Right lung (tissue), 5 donors: Measurements from ENCODE around the gene CSPG4. TPM values are rescaled to one million over a fixed set of nuclear protein-coding genes. Genes with fewer than 3 reads are reported as not detected.

Experiments
- DNase-seq, 2 donors: peaks; one replicate each; pipeline ENCODE4 v3.0.0-alpha.2; 2013
- polyA plus RNA-seq, 5 donors: library from polyadenylated mRNA; unstranded; fragments of 120-200 nt; gene quantifications; one replicate each; pipeline versions ENCODE4 v1.2.1 to v1.2.3, GENCODE V29; 2013; ENCODE audit warnings: inconsistent platforms in 1 of 5, low replicate concordance in 1 of 5; ENCODE audit not compliant: insufficient read length in 5 of 5, insufficient read depth in 1 of 5

Gene CSPG4
- polyA plus RNA-seq, 5 donors, result 12.0 to 38.6 (median 22.6) TPM

DNA sequence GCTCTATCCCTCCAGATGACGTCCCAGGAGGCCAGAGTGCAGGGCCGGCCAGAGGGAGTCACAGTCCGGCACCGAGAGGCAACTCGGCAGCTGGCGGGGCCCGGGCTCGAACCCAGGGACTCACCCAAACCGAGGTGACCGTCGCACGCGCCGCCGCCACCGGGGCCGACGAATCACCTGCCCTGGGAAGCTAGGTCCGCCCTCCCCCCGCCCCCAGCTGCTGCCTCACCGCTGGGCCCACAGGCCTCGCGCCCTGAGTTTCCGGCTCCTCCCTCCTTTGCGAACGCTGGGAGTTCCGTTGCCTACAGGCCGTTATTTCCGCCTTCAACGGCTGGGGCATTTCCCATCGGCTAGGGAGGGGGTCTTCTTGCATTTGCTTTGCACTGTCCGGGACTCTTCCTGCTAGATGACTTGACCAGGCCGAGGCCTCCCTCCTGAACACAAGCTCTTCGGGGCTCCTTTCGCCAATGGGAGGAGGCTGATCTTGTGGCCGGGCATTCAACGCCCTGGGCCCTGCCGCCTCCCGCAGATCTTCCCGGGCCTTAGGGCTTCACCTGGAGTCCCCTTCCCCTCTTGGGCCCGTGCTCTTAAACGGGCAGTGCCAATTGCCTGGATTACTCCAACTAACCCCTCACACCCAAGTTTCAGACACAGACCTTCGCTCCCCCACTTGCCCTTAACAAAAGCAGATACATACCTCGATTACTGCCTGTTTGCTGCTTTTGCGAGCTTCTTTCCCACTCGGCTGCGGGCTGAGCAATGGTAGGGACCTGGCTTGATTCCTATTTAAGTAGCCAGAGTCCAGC is 86.9 kb downstream of the CSPG4 start, which contains the start of gene SNUPN:
Gene SNUPN, minus strand, starts transcription at position 184 of the 806 bp plus-strand sequence. CDS start 4,674 bp downstream, outside the sequence.
- DNase-seq, result peak; percentile 94 to 95

Other genes with a start within 250 kb of the CSPG4 start
- gene PTPN9, start 133.5 kb downstream of the CSPG4 start, polyA plus RNA-seq, result 10 to 100 TPM; 42.9 to 46.4 (median 46.1) TPM
- 10 to 100 TPM; 26.8 to 32.1 (median 30.0) TPM for gene SNUPN, start 87.1 kb downstream of the CSPG4 start, polyA plus RNA-seq
- gene IMP3, start 72.6 kb downstream of the CSPG4 start, polyA plus RNA-seq, result 10 to 100 TPM; 39.7 to 54.6 (median 43.0) TPM
- gene SNX33, start 64.9 kb downstream of the CSPG4 start, polyA plus RNA-seq, result 10 to 100 TPM; 19.2 to 25.1 (median 21.9) TPM
- gene UBE2Q2, start 130.6 kb upstream of the CSPG4 start, polyA plus RNA-seq, result 10 to 100 TPM; 45.8 to 71.3 (median 62.6) TPM
- 10 to 100 TPM; 39.6 to 53.3 (median 42.9) TPM for gene FBXO22, start 191.0 kb upstream of the CSPG4 start, polyA plus RNA-seq